ENCODE results near the gene RHOBTB1.
A peak's percentile ranks its signal among the peaks of the same experiment; 100 is the strongest.

Gene RHOBTB1

GRCh38 chr10:60890811-60891210 lies 53.2 kb downstream of the RHOBTB1 start:
- Histone ChIP-seq H3K4me2 (ENCODE audit: low read length) (no peak overlapping the region), H3K36me3 (ENCODE audit: control insufficient read depth, low read length) (no peaks in the 10 kb centered on the region), H3K27ac (ENCODE audit: low read depth, low read length) (no peak overlapping the region), H3K79me2 (ENCODE audit: control insufficient read depth, low read length) (no peaks in the 10 kb centered on the region), H3K9me3 (ENCODE audit: control insufficient read depth, insufficient read depth, low read length) (no peaks in the 10 kb centered on the region), H3K27me3 (ENCODE audit: control insufficient read depth, low read length) (no peaks in the 10 kb centered on the region), H3K9me2 (replicated peaks; ENCODE audit: control insufficient read depth, low read length) (no peaks in the 10 kb centered on the region), H3K4me1 (ENCODE audit: control insufficient read depth, low read length) (no peaks in the 10 kb centered on the region), H4K20me1 (ENCODE audit: control insufficient read depth, insufficient read depth, low read depth, low read length) (no peaks in the 10 kb centered on the region), H3F3A (ENCODE audit: control insufficient read depth, insufficient read depth) (no peaks in the 10 kb centered on the region), H3K4me3 (ENCODE audit: low read length) (no peak overlapping the region)
- TF ChIP-seq EZH2phosphoT487 (IDR thresholded peaks at IDR 0.05; ENCODE audit: borderline replicate concordance, low read length) (no peak), CTCF (IDR thresholded peaks at IDR 0.05; ENCODE audit: low read depth, low read length, poor library complexity, severe bottlenecking) (no peak)

GRCh38 chr10:60883187-60883586 lies 60.8 kb downstream of the RHOBTB1 start:
- Histone ChIP-seq H3K4me2 (ENCODE audit: low read length) (no peak overlapping the region), H3K79me2 (ENCODE audit: control insufficient read depth, low read length) (no peaks in the 10 kb centered on the region), H3K36me3 (ENCODE audit: control insufficient read depth, low read length) (no peaks in the 10 kb centered on the region), H3F3A (ENCODE audit: control insufficient read depth, insufficient read depth) (no peaks in the 10 kb centered on the region), H3K9me3 (ENCODE audit: control insufficient read depth, insufficient read depth, low read length) (no peaks in the 10 kb centered on the region), H4K20me1 (ENCODE audit: control insufficient read depth, insufficient read depth, low read depth, low read length) (no peaks in the 10 kb centered on the region), H3K27ac (ENCODE audit: low read depth, low read length) (no peak overlapping the region), H3K4me1 (ENCODE audit: control insufficient read depth, low read length) (no peaks in the 10 kb centered on the region), H3K4me3 (ENCODE audit: low read length) (no peak overlapping the region), H3K9me2 (replicated peaks; ENCODE audit: control insufficient read depth, low read length) (no peaks in the 10 kb centered on the region), H3K27me3 (ENCODE audit: control insufficient read depth, low read length) (no peaks in the 10 kb centered on the region)
- TF ChIP-seq EZH2phosphoT487 (IDR thresholded peaks at IDR 0.05; ENCODE audit: borderline replicate concordance, low read length) = no peak
- TF ChIP-seq CTCF (IDR thresholded peaks at IDR 0.05; ENCODE audit: low read depth, low read length, poor library complexity, severe bottlenecking) = peak; percentile 31

- Histone ChIP-seq H4K20me1 (ENCODE audit: control insufficient read depth, insufficient read depth, low read depth, low read length) (no peaks in the 10 kb centered on the region), H3K27ac (ENCODE audit: low read depth, low read length) (no peak overlapping the region), H3K36me3 (ENCODE audit: control insufficient read depth, low read length) (no peaks in the 10 kb centered on the region), H3K9me2 (replicated peaks; ENCODE audit: control insufficient read depth, low read length) (no peaks in the 10 kb centered on the region), H3K4me3 (ENCODE audit: low read length) (no peak overlapping the region), H3K4me2 (ENCODE audit: low read length) (no peak overlapping the region), H3K27me3 (ENCODE audit: control insufficient read depth, low read length) (no peaks in the 10 kb centered on the region), H3K4me1 (ENCODE audit: control insufficient read depth, low read length) (no peaks in the 10 kb centered on the region), H3K79me2 (ENCODE audit: control insufficient read depth, low read length) (no peaks in the 10 kb centered on the region), H3K9me3 (ENCODE audit: control insufficient read depth, insufficient read depth, low read length) (no peaks in the 10 kb centered on the region), H3F3A (ENCODE audit: control insufficient read depth, insufficient read depth) (no peaks in the 10 kb centered on the region)
- TF ChIP-seq CTCF (IDR thresholded peaks at IDR 0.05; ENCODE audit: low read depth, low read length, poor library complexity, severe bottlenecking) (no peak), EZH2phosphoT487 (IDR thresholded peaks at IDR 0.05; ENCODE audit: borderline replicate concordance, low read length) (no peak)
Observed at GRCh38 chr10:60878224-60878623, 65.8 kb downstream of the RHOBTB1 start.

- Histone ChIP-seq H3K9me2 (replicated peaks; ENCODE audit: control insufficient read depth, low read length) (no peaks in the 10 kb centered on the region), H3K27ac (ENCODE audit: low read depth, low read length) (no peak overlapping the region), H3K36me3 (ENCODE audit: control insufficient read depth, low read length) (no peaks in the 10 kb centered on the region), H3K79me2 (ENCODE audit: control insufficient read depth, low read length) (no peaks in the 10 kb centered on the region), H4K20me1 (ENCODE audit: control insufficient read depth, insufficient read depth, low read depth, low read length) (no peaks in the 10 kb centered on the region), H3K27me3 (ENCODE audit: control insufficient read depth, low read length) (no peaks in the 10 kb centered on the region), H3K4me3 (ENCODE audit: low read length) (no peak overlapping the region), H3K4me2 (ENCODE audit: low read length) (no peak overlapping the region), H3K4me1 (ENCODE audit: control insufficient read depth, low read length) (no peaks in the 10 kb centered on the region), H3K9me3 (ENCODE audit: control insufficient read depth, insufficient read depth, low read length) (no peaks in the 10 kb centered on the region), H3F3A (ENCODE audit: control insufficient read depth, insufficient read depth) (no peaks in the 10 kb centered on the region)
- TF ChIP-seq EZH2phosphoT487 (IDR thresholded peaks at IDR 0.05; ENCODE audit: borderline replicate concordance, low read length) (no peak), CTCF (IDR thresholded peaks at IDR 0.05; ENCODE audit: low read depth, low read length, poor library complexity, severe bottlenecking) (no peak)
Observed at GRCh38 chr10:60877777-60878120, 66.2 kb downstream of the RHOBTB1 start.

Measured in DOHH2 (cell line).